ENCODE data around the gene ATRNL1.
A peak's percentile ranks its signal among the peaks of the same experiment; 100 is the strongest.

ATRNL1 gene

DNA sequence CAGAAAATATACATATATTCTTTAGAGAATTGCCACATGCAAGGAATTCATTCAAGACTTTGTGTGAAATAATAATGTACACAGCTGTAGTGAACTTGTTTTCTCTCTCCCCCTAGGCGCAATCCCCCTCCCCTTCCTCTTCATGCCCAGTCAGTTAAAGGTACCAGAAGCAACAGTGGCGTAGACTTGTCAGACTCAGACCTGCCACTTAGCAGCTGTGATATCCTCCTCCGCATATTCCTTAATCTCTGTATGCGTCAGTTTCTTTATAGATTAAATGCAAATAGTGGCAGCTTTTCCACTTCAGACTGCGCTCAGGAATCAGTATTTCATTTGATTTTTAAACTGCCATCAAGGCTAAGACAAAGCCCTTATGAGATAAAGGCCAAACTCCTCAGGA lies 815.9 kb downstream of the ATRNL1 start:
- DNase-seq (ENCODE audit: low spot score): peak; percentile 45

DNA sequence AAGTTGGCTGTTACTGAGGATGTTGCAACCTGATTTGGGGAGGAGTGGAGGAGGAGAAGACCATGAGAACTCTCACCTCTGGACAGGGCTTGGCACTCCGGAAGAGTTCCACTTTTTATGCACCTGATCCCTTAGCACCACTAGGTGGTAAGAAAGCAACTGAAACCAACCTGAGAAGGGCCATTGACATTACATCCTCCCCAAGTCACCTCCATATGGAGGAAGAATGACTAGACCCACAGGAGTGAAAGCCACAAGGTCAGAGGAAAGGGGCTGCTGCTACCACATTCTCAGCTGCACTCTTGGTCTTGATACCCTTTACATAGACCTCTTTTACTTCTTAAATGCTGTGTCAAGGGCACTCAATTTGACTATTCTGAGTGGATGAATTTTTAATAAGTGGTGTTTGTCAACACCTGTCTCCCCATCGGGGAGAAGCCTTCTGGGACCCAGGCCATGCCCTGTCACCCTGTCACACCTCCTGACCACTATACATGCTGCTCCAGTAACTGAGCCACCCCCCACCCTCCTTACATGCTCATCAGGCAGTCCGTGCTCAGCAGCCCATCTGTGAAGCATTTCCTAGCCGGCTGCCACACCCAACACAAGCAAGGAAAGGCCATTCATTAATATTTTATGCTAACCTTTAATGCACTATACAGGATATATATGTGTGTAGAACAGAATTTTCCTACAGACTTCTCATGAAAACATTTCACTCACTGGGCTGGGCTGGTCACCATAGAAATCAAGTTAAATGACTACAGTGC lies 817.0 kb downstream of the ATRNL1 start:
- DNase-seq (ENCODE audit: low spot score): no peak

DNA sequence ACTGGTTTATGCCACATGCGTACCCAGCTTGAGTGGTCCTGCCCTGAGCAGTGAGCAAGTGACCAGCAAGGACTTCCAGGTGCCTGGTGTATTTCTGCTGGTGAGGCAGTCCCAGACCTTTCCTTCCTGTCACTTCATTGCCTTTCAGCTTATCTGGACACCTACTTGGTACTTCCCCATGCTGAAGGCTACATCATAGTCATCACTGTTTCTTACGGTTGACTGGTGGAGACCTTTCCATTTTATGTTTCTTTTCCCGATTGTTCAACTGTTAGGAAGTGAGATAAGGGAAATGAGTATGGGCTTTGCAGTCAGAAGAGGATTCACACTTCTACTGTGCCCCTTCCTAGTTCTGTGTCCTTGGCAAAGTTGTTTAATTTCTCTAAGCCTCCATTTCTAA lies 821.3 kb downstream of the ATRNL1 start:
- DNase-seq (ENCODE audit: low spot score): no peak

DNA sequence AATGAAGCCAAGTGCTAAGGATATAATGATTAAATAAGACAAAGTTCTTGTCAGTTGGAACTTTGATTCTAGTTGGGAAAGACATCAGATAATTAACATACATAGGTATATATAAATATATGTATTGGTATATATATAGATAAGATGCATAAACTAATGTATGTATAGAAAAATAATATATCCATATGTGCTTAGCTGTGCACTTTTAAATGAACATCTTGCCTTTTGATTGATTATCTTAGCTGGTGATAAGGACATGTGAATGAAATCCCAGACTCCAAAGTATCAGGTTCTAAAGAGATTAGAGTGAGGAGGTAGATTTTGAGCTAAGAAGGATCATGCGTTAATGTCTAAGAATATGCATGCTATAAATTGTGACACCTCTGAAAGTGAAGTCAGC lies 822.3 kb downstream of the ATRNL1 start:
- no peak for DNase-seq (ENCODE audit: low spot score)

DNA sequence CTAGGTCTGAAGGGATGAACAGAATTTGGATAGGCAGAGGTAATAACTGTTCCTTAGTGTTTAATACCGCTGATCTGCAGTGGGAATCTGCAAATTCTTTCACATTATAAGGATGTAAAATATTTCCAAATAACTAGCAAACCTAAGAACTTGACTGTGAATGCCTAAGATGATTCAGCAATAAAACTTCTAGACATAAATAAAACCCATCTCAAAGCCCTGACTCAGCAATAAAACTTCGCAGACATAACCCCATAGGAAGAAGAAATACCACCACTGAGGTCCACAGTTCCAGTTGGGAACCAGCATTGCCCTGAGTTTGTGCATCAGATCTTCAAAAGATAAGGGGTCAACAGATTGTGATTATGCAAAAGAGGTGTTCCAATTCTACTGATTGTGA lies 825.6 kb downstream of the ATRNL1 start:
- DNase-seq (ENCODE audit: low spot score): no peak

DNA sequence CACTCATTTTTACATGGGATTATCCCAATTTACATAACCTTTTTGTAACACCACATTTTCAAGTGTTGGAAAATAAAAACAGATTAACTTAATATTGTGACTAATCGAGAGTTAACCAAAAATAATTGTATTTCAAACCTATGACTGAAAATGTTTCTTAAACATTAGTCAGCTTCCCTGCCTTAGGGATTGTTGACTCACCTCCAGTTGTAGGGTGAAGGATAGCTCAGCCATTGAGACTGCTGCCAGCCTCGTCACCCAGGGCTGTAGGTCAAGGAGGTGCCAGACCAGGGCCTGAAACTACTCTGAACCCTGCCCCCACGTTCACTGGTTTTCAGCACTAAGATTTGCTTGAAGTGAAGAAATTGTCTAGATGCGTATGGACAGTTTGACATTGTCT lies 828.6 kb downstream of the ATRNL1 start:
- no peak for DNase-seq (ENCODE audit: low spot score)

DNA sequence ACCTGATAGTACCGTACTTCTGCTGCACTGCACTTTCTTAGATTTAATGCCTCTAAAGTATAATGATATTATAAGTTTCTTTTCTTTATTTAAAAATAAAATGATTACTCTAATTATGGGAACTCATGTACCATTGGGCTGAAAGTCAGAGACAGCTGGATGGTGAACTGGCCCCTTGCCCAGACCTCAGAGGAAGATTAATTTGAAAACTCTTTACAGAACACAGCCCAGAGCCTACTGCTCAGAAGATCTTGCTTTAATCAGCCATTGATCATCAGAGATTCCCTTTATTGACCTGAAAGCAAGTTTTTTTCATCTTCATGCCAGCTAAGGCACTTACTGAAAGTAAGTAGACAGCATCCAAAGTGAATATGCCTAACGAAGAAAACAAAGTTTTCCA lies 838.1 kb downstream of the ATRNL1 start:
- no peak for DNase-seq (ENCODE audit: low spot score)

DNA sequence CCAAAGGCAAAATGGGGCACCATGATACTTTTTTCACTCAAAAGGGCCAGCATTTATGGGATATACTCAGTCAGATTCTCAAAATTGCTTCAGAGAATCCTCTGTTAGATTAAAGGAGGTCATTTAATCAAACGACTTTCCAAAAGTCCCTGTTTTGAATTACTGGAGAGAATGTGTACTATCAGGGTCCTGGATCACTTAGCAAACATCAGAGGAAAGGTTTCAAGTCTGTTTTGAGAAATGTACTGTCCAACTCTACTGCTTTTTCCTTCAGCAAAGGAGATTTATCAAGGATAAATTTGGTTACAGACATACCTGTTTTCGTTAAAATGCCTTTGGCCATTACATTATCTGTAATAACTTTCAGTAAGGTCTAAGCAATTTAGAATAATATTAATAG lies 838.9 kb downstream of the ATRNL1 start:
- no peak for DNase-seq (ENCODE audit: low spot score)

DNA sequence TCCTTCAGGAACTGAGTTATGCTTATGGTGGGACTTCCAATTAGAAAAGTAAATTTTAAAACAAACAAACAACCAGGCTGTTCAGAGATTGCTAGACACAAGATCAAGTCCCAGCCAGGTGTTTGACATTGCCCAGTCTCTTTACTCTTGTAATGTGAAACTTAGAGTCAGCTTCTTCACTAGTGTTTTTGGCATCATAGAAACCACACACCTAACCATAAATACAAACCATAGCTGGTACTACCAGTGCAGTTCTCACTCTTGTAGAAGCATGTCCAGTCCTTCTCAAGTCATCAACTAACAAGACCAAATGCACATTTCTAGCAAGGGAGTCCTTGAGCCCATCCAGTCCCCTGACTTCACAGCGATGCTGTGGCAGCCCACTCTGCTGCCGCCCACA lies 839.9 kb downstream of the ATRNL1 start:
- no peak for DNase-seq (ENCODE audit: low spot score)

DNA sequence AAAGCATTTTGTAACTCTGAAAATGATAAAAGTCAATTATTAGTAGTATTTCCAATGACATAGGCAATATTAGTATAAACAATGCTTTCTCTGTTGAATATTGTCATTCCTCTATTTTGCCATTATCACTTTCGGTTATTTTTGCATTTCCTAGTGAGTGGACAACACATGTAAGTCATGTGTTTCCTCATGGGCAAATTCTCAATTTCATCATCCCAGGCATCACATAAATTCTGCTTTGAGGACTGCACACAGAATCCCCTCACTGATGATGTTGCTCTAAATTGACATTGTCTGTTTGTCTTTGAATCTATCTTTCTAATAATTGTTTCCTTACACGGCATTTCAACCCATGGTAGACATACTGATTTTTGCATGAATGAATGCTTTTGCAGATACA lies 842.6 kb downstream of the ATRNL1 start:
- no peak for DNase-seq (ENCODE audit: low spot score)

DNA sequence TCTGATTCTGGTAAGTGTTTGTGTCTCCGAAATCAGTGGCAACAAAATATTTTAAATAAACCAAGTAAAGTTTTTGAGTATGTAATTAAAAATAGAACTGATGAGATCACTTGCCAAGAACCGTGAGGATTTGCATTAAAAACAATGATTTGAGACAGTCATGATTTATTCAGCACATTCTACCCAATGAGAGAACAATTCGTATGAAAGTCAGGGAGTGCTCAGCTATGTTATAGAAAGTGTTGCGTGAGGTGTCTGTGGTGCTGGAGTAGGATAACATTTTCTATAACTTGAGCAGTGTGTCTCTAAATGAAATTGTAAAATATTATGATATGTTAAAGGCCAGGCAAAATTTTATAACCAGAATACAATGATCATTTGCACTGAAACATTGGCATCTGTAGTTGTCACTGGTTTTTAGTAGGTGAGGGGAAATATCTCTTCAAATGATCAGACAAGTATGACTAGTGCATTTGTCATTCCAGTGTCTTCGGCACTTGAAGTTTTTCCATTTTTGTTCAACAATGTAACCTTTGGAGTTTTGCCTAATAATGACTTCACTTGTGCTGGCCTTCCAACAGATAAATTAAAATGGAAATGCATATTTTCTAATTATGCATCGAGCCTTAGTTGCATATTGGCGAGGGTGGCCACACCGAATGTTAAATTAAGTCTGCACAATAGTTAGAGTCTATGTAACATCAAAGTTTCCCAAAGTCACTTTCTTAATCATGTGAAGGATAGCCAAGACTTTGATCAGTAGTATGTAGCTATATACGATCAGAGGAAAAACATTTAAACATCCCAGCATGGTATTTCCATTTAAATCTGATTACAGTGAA lies 844.0 kb downstream of the ATRNL1 start:
- DNase-seq (ENCODE audit: low spot score): no peak

DNA sequence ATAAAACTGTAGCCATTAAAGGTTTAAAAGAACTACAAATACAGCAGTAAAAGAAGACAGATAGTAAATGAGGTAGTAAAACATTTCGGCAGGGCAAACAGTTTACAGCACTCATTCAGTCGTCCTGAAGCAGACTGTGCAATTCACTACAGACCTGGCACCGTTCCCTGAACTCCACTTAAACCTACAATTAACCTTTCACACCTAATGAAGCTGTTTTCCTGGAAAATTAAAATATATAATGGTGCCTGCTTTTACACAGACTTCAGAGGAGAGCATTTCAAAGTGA lies 844.5 kb downstream of the ATRNL1 start:
- no peak for DNase-seq (ENCODE audit: low spot score)

DNA sequence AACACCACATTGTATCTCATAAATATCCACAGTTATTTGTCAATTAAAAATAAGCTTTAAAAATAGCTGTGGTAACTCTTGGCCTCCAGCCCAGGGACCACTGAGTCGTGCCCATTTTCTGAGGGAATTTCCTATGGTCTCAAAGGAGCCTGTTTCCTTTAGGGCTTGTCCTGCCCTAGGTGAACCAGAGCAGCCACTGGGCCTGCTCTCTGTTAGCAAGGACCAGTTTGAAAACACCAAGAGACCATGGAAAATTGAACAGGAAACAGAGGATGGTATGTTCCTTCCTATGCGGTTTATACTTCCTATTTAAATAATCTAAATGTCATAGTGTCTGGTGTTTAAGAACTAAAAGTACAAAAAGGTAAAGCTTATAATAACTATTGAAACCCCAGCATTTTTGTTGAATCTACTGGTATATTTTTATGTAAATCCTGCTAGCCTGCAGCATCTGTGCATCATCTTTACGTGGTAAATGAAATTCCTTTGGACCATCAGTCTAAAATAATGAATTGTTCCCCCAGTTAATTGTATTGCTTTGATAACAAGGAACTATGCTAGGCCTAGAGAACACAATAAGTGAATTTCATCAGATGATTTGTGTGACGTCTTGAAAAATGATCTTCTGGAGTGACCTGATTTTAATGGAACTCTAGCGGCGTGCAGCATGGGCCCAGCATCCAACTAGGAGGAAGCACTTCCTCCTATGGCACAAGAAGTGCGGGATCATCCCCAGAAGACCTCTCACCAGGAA lies 846.1 kb downstream of the ATRNL1 start:
- DNase-seq (ENCODE audit: low spot score): no peak

DNA sequence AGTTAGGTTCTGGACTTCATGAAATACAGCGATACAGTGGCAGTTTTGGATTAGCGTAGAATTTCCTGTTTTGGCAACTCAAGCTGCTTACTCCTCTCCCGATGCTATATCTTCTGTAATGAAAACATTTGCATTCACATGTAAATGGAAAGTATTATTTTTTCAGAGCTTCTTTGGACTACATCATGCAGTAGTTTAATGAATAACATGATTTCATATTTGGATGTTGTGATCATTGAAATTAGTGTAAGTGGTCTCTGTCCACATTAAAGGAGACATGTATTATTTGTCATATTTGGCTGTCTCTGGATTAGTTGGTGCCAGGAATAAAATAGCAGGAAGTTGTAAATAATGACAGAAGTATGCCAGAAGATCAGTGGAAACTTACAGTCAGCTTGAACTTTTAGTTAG lies 848.2 kb downstream of the ATRNL1 start:
- no peak for DNase-seq (ENCODE audit: low spot score)

DNA sequence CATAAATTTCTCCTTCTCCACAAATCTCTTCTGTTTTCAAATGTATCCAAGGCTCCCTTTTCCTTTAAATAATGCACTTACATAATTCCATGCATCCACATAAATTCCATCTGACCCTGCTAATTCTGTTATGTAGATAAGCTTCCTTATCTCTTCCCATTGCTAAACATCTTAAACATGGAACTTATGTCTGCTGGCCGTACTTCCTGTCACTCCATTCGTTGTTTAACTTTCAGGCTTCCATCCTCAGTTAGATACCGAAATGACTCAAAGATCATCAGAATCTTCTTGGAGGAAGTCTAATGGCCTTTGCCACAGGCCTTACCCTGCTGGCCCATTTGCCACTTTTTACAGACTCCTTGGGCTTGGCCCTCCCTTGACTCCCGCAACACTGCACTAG lies 848.9 kb downstream of the ATRNL1 start:
- no peak for DNase-seq (ENCODE audit: low spot score)

DNA sequence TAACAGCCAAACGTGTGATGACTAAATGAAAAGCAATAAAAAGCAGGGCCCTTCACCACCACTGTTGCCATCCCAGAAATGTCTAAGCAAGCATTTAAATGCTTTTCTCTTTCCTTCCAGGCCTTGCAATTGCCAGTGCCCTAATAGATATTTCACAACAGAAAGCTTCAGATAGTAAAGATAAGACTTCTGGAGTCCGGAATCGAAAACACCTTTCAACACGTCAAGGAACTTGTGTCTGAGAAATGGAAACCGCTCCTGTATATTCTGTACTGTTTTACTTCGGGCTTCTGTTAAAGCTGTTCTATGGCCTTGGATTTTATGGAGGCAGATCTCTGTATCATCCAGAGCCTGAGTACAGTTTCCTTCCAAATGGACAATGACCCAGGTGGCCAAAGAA lies 851.4 kb downstream of the ATRNL1 start:
- no peak for DNase-seq (ENCODE audit: low spot score)

DNA sequence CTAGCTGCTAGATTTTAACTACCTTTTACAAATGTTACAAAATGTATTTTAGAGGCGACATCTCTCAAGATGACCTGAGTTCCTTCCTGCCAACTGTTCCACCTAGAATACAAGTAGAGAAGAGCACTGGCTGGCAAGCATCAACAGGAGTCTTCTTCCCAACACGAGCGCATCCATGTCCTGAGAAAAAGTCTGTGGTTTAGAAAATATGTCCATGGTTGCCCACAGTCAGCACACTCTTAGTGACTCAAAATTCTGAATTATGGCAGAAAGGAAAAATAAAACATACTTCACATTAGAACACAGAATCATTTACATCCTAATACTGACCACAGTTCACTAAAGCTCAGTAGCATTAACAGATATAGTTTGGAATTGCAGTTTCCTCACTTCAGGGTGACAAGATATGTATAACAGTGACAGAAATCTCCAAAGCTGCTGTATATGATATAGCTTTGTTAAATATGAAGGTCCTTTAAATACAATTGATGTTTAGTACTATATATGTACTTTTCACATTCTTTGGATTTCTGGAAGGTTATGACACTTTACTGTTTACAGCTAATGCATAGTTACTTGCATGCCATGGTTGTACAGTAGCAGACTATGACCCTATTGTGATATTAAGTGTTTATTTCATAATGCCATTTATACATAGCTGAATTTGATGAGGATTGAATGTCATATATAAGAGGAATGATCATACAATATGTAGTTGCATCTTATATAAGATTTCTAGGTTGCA lies 852.7 kb downstream of the ATRNL1 start:
- DNase-seq (ENCODE audit: low spot score): no peak

DNA sequence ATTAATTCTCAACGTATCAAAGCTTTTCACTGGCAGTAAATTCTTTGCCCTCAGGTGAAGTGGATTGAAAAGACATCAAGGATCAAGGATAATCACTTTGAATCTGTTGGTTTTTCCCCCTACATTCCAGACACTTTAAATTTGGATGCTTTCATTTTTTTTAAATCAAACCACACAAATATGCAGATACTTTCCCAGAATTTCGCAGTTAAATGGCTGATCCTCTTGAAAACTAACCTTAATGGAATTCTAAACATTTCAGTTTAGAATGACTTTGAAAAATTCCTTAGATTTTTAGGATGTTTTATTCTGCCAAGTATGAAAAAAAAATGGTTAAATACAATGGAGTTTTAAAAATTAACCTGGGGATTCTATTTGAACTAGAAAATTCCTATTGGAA lies 853.9 kb downstream of the ATRNL1 start:
- DNase-seq (ENCODE audit: low spot score): no peak

DNA sequence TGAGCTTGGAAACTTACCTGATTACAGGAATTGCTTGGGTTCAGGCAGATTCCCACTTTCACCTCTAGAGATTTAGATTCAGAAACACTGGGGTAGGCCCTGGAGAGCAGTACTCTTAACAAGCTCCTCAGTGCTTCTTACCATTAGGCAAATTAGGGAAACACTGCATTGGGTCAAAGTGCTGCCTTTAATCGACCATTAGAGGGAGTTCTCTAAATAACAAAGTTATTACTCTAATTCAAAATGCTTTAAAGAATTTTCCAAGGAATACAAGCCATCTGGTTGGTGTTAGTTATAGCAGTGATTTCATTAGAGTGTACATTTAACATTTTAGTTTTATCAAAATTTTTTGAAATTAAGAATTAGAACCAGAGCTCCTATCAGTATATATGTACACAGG lies 855.3 kb downstream of the ATRNL1 start:
- DNase-seq (ENCODE audit: low spot score): no peak

DNA sequence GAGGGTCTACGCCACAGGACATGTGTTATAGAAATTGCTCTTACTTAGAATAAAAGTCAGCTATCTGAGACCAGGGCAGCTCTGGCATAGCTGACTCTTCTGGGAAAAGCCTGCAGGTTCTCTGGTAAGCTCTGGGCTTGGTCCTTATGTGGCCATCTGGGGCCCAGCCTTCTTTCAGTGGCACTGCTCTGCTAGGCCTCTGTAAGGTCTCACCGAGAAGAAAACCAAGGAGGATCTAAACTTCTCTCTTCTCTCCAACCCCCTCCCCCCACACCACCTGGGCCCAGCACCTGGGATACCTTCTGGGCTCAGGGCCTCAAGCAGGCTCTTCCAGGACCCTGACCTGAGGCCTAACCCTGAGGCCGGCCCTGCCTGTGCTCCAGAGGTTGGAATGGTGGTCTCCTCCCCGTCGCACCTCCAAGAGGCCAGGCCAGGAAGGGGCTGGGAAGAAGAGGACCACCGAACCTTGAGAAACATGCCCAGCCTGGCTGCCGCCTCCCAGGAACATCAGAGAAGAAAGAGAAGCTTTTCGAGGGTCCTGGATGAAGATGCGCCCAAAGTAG lies 856.2 kb downstream of the ATRNL1 start:
- DNase-seq (ENCODE audit: low spot score): no peak

DNA sequence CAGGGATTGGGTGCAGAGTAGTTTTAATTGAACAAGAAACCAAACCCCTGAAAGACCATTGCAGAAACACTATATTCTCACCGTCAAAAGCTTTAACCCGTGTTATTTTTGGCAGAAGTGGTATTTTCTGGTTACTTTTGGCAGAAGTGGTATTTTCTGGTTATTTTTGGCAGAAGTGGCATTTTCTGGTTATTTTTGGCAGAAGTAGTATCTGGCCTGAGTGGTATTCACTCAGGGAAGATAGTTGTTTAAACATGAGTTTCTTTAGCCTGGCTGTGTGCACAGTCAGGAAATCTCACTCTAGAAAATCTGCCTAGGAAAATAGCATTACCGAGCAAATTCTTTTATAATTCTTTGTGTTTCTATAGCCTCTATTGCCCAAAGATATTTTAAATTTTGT lies 857.2 kb downstream of the ATRNL1 start:
- DNase-seq (ENCODE audit: low spot score): no peak

DNA sequence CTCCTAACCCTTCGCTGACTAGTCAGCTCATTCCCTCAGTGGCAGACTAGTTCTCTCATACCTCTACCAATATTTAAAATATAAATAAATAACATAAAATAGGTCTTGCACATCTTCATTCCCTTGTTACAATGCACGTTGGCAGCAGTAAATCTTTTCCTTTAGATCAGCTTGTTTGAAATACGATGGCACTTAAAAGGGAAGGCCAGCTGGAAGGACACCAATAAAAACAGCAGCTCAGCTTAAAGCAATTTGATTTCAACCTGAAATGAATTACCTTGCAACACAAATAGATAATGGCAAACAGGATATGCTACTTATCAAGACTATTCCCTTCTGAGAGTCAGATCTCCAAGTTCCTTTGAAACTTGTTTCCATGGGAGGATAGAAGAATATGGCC lies 858.1 kb downstream of the ATRNL1 start:
- no peak for DNase-seq (ENCODE audit: low spot score)

Data from putamen (tissue), 1 donor.